HG02938 (cell line): ENCODE data around the gene PRKCG.

Experiments used
- ATAC-seq: cut with Tn5 transposase; IDR thresholded peaks from one replicate; pipeline ENCODE4 v1.9.1; 2021; ENCODE audit warnings: mild to moderate bottlenecking, moderate library complexity; ENCODE audit not compliant: unreplicated experiment

Gene PRKCG

GRCh38 chr19:53871454-53871853 lies 10.5 kb upstream of the PRKCG start:
- no peak for ATAC-seq

GRCh38 chr19:53872762-53873161 lies 9.2 kb upstream of the PRKCG start:
- no peak for ATAC-seq

DNA sequence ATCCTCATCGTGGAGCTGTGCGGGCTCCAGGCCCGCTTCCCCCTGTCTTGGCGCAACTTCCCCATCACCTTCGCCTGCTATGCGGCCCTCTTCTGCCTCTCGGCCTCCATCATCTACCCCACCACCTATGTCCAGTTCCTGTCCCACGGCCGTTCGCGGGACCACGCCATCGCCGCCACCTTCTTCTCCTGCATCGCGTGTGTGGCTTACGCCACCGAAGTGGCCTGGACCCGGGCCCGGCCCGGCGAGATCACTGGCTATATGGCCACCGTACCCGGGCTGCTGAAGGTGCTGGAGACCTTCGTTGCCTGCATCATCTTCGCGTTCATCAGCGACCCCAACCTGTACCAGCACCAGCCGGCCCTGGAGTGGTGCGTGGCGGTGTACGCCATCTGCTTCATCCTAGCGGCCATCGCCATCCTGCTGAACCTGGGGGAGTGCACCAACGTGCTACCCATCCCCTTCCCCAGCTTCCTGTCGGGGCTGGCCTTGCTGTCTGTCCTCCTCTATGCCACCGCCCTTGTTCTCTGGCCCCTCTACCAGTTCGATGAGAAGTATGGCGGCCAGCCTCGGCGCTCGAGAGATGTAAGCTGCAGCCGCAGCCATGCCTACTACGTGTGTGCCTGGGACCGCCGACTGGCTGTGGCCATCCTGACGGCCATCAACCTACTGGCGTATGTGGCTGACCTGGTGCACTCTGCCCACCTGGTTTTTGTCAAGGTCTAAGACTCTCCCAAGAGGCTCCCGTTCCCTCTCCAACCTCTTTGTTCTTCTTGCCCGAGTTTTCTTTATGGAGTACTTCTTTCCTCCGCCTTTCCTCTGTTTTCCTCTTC lies 8.0 kb upstream of the PRKCG start:
- no peak for ATAC-seq

GRCh38 chr19:53874606-53874990 lies 7.4 kb upstream of the PRKCG start:
- ATAC-seq, result no peak

DNA sequence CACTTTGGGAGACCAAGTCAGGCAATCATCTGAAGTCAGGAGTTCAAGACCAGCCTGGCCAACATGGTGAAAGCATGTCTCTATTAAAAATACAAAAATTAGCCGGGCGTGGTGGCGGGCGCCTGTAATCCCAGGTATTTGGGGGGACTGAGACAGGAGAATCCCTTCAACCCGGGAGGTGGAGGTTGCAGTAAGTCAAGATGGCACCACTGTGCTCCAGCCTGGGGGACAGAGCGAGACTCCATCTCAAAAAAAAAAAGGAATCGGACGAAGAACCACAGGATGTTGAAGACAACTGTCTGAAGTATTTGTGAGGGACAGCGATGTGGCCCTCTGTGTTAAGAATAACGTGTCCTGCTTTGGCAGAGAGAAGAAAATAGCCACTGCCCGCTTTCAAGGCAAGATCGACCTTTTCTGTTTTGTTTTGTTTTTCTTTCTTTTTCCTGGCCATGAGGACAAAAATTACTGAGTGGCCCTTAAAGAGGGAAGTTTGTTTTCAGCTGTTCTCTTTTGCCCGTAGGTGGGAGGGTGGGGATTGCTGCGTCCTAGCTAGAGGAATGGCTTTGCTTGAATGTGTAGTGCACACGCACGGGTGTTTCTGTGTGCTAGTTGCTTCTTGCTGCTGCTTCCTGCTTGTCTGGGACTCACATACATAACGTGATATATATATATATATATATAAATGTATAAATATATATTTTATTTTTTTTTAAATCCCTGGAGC lies 6.2 kb upstream of the PRKCG start:
- no peak for ATAC-seq

GRCh38 chr19:53876651-53877224 lies 5.3 kb upstream of the PRKCG start:
- ATAC-seq, result no peak

- no peak for ATAC-seq
Measured at GRCh38 chr19:53877361-53877766, 4.6 kb upstream of the PRKCG start.

GRCh38 chr19:53878776-53879139 lies 3.2 kb upstream of the PRKCG start:
- ATAC-seq, result no peak

DNA sequence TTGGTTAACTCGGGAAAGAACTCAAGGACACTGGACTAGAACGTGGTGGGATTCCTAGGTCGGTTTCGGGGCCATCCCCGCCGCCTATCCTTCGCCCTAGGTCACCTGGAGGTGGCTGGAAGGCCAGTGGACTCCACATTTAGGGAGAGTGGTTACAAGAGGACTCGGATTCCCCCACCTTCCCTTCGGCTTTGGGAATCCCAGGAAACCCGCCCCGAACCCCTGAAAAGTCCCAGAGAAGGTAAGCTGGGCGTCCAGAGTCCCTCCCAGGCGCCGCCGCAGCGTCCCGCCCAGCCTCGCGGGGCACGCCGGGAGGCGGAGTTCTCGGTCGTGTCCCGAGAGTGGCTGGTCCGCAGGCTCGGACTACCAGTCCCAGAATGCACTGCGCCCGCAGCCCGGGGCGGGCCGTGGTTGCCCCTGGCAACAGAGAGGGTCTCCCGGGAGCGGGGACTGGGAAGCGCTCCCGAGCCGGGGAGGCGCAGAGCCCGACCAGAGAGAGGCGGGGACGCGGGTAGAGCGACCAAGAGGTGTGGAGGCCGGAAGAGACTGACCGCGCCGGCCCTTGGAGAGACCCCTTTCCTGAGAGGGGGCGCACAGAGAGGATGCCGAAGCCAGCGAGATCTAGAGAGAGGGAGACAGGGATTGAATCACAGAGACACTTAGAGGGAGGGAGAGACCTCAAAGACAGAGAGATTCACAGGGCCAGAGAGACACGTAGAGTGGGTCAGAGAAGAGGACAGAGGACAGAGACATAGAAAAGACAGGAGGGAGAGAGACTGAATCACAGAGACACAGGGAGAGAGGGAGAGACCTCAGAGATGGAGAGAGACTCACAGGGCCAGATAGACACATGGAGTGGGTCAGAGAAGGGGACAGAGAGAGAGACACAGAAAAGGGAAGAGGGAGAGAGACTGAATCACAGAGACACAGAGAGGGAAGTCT lies 2.6 kb upstream of the PRKCG start:
- ATAC-seq, result peak; percentile 73

DNA sequence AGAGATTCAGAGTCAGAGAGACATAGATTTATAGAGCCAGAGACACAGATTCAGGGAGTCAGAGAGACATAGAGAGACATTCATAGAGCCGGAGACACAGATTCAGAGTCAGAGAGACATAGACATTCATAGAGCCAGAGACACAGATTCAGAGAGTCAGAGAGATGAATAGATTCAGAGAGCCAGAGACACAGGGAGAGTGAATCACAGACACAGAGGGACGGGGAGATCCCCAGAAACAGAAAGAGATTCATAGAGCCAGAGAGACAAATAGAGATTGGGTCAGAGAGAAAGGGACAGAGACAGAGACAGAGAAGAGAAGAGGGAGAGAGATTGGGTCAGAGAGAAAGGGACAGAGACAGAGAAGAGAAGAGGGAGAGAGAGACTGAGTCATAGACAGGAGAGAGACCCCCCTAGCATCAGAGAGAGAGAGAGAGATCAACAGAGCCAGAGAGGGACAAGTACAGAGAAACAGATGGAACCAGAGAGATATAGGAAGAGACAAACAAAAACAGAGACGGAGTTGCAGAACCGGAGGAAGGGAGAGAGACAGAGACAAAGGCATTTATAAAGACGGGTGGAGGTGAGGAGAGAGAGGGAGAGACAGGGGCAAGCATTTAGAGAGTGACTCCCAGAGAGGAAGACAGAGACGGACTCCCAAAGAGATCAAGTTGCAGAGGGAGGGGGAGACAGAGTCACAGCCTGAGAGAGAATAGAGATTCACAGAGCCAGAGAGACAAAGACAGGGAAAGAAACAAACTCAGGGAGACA lies 1.1 kb upstream of the PRKCG start:
- ATAC-seq, result no peak

GRCh38 chr19:53882391-53883050 lies 524 bp downstream of the PRKCG start:
- no peak for ATAC-seq

GRCh38 chr19:53883231-53883661 lies 1.2 kb downstream of the PRKCG start:
- no peak for ATAC-seq

DNA sequence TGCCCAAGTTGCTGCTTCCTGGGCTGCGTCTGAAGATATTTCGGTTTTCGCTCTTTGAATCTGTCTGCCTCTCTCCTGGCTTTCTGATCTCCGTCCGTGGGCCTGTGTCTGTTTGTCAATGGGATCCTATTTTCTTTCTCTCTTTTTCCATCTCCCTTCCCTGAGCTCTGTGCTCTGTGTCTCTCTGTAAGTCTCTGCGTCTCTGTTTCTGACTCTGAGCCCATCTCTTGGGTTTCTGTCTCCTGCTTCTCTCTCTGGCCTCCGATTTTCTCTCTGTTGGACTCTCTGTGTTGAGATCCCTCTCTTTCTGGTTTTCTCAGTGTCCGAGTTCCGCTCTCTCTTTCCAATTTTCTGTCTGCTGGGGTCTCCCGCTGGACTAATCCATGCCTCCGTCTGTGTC lies 1.7 kb downstream of the PRKCG start:
- ATAC-seq, result no peak

- ATAC-seq, result no peak
Measured at GRCh38 chr19:53884256-53884655, 2.3 kb downstream of the PRKCG start.

- no peak for ATAC-seq
Measured at GRCh38 chr19:53885036-53885435, 3.0 kb downstream of the PRKCG start.

DNA sequence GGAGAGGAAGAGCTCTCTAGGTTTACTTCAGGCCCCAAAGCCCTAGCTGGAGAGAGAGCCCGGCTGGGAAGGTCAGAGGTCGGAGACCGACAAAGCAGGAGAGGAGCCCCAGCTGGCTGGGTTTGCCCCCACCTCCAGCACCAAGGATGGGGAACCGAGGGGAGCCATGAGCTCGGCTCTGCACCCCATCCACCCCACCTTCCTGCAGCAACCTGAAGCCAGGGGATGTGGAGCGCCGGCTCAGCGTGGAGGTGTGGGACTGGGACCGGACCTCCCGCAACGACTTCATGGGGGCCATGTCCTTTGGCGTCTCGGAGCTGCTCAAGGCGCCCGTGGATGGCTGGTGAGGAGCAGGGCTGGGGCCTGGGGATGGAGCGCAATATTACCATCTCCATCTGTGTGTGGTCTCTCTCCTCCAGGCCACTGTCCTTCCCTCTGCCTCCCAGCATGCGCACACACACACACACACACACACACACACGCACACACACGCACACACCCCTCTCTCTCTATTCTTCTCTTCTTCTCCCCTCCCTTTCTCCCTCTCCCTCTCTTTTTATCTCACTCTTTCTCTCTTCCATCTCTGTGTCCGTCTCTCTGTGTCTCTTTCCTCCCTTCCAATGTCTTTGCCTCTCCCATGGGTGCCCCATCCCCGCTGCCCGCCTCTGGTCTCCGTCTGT lies 10.4 kb downstream of the PRKCG start:
- ATAC-seq, result no peak

DNA sequence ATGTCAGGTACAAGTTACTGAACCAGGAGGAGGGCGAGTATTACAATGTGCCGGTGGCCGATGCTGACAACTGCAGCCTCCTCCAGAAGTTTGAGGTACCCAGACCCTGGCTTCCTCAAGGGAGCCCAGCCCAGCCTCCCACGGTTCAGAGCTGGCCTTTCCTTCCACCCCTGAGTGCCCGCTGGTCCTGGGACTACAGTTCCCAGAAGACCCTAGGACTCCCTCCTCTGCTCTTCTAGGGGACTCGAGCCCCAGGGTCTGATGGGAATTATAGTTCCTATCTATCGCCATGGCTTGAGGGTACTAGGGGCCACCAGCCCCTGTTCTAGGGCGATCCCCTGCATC lies 11.0 kb downstream of the PRKCG start:
- no peak for ATAC-seq

DNA sequence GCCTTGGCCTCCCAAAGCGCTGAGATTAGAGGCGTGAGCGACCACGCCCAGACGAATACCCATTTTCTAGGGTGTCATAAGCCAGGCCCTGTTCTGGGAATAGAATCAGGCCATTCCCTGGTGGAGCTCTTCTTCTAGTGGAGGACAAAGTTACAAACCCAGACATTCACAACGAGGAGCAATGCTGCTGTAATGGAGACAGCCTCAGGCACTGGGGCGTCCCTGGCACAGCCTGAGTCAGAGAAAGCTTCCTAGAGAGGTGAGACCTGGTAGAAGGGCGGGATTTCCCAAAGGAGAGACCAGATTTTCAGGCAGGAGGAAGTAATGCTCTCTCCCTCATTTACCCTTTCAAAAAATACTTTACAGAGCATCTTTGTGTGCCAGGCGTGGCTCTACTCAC lies 12.7 kb downstream of the PRKCG start:
- ATAC-seq, result no peak

- ATAC-seq, result no peak
Measured at GRCh38 chr19:53896682-53897081, 14.7 kb downstream of the PRKCG start.
